Activated T-cell treated with anti-CD3 and anti-CD28 coated beads, Interleukin-2, amount 50 U/mL, for 72 hours (primary cell): Measurements from ENCODE around the gene MAP3K7CL. TPM values are rescaled to one million over a fixed set of nuclear protein-coding genes. Genes with fewer than 3 reads are reported as not detected.
A peak's percentile ranks its signal among the peaks of the same experiment; 100 is the strongest.

ENCODE experiments used
- ATAC-seq, 2 donors: fragments of 150-1000 bp; cut with Tn5 transposase; replicated peaks in 1 of 2; 2 replicates each; pipeline ENCODE4 v1.10.0; 2021; ENCODE audit warnings: moderate library complexity in 2 of 2, mild to moderate bottlenecking in 1 of 2
- DNase-seq, 2 donors: peaks; one replicate each; pipeline ENCODE4 v3.0.0; 2021 to 2022; ENCODE audit warnings: mixed read lengths in 1 of 2
- H3K27ac Mint-ChIP-seq: one replicate; pipeline ENCODE4 v1.8.0; 2022; ENCODE audit warnings: mild to moderate bottlenecking, moderate library complexity, mixed read lengths
- H3K27me3 Mint-ChIP-seq: one replicate; pipeline ENCODE4 v1.8.0; 2022; ENCODE audit warnings: low read depth, mixed read lengths
- H3K36me3 Mint-ChIP-seq, 2 donors: one replicate each; pipeline ENCODE4 v1.8.0; 2022; ENCODE audit warnings: mixed read lengths in 2 of 2, mild to moderate bottlenecking in 1 of 2; ENCODE audit not compliant: insufficient read depth in 2 of 2
- H3K4me1 Mint-ChIP-seq: one replicate; pipeline ENCODE4 v1.8.0; 2022; ENCODE audit warnings: low read depth, mixed read lengths
- H3K4me3 Mint-ChIP-seq, 2 donors: one replicate each; pipeline ENCODE4 v1.8.0; 2022; ENCODE audit warnings: mild to moderate bottlenecking in 2 of 2, mixed read lengths in 2 of 2, moderate library complexity in 2 of 2
- H3K9me3 Mint-ChIP-seq, 2 donors: one replicate each; pipeline ENCODE4 v1.8.0; 2022; ENCODE audit warnings: mixed read lengths in 2 of 2
- total RNA-seq, 2 donors: library from RNA; stranded (reverse); gene quantifications; one replicate each; pipeline ENCODE4 v1.2.3, GENCODE V29; 2022

MAP3K7CL gene
- total RNA-seq, 2 donors from 2014 or later = 9.6 to 10.3 TPM

DNA sequence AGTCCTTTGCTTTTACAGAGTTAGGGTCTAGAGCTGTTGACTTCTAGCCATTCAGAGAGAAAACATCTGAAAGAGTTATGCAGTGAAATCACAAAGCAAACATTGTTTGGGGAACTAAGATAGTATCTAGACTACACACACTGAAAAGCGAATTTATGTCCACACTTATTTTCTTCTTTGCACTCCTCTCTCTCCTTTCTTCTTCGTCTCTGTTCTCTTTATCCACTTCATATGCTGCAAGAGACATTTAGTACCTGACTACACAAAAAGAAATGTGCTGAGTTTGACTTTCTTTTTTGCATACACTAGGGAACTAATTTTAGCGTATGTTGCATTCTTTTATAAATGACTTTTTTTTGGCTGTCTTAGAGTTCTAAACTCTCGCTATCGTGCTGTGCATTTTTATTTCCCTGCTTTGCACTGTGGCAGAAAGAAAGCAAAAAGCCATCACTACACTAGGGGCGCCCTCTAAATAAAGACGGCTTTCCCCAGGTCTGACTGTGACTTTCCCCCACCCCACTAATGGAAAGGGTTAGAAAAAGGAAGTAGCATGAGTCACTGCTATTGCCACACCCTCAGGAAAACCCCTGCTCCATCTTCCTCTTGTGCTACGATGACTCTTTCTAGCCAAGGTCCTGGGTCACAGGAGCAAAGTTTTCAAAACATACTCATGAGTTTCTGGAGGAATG is 65.7 kb downstream of the MAP3K7CL start:
- peak overlapping the region; percentile 91 for H3K27ac Mint-ChIP-seq
- no peaks in the 10 kb centered on the region for H3K27me3 Mint-ChIP-seq
- H3K4me3 Mint-ChIP-seq = peak overlapping the region; percentile 78 to 97
- peak; percentile 99 for ATAC-seq
- peaks cover 14 to 17% of the 10 kb centered on the region in 2 donors for H3K9me3 Mint-ChIP-seq
- peaks cover 35% of the 10 kb centered on the region for H3K4me1 Mint-ChIP-seq
- peak; percentile 79 to 85 for DNase-seq
- peaks cover 21 to 30% of the 10 kb centered on the region in 2 donors for H3K36me3 Mint-ChIP-seq

DNA sequence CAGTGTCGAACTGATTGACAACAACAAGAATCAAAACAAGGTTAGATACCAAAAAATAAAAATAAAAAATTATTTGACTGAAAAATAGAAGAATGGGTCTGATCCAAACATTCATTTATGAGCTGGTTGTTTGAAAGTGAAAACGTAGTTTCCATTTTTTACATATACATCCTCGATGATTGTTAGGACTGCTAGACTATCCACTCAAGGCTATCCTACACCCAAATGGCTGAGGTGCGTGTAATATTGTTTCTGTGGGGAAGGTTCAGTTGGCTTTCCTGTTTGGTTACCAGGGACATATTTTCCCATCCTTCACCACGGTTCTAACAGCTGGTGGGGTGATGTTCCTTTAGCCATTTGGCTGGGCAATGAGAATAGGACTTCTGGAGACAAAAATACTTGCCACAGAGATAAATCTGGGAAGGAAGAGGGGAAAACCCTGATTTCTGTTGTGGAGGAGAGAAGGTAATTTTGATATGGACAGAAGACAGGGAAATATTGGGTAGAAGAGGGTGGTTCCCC is 66.3 kb downstream of the MAP3K7CL start:
- H3K27ac Mint-ChIP-seq = peak overlapping the region; percentile 91
- peak; percentile 36 to 41 for ATAC-seq
- H3K4me3 Mint-ChIP-seq = peak overlapping the region; percentile 78 to 97
- H3K4me1 Mint-ChIP-seq = peaks cover 35% of the 10 kb centered on the region
- H3K27me3 Mint-ChIP-seq = no peaks in the 10 kb centered on the region
- DNase-seq = no peak
- H3K36me3 Mint-ChIP-seq = peaks cover 21 to 34% of the 10 kb centered on the region in 2 donors
- H3K9me3 Mint-ChIP-seq = peaks cover 14 to 19% of the 10 kb centered on the region in 2 donors

DNA sequence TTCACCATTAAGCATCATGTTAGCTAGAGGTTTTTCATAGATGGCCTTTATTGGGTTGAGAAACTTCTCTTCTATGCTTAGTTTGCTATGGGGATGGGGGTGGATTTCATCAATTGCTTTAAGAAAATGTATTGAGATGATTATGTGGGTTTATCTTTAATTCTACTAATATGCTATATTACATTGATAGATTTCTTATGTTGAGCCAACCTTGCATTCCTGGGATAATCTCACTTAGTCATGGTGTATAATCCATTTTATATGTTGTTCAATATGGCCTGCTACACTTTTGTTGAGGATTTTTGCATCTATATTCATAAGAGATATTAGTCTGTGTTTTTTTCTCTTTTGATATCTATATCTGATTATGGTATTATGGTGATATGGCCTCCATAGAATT is 70.7 kb downstream of the MAP3K7CL start:
- Mint-ChIP-seq H3K27ac (no peak overlapping the region), H3K4me3 (no peak overlapping the region)

GRCh38 chr21:29205009-29205408 is 74.6 kb downstream of the MAP3K7CL start:
- Mint-ChIP-seq H3K4me3 (no peak overlapping the region), H3K9me3 (peaks cover 5 to 14% of the 10 kb centered on the region in 2 donors), H3K27me3 (no peaks in the 10 kb centered on the region), H3K36me3 (peaks cover 4 to 20% of the 10 kb centered on the region in 2 donors), H3K27ac (no peak overlapping the region), H3K4me1 (peaks cover 8% of the 10 kb centered on the region)
- ATAC-seq (no peak), DNase-seq (no peak)

More for the DNA sequence above, 70.7 kb downstream of the MAP3K7CL start:
- no peak for DNase-seq
- Mint-ChIP-seq H3K9me3 (peaks cover 16 to 22% of the 10 kb centered on the region in 2 donors), H3K4me1 (peaks cover 14% of the 10 kb centered on the region), H3K36me3 (peaks cover 23 to 42% of the 10 kb centered on the region in 2 donors), H3K27me3 (no peaks in the 10 kb centered on the region)
- ATAC-seq = no peak

GRCh38 chr21:29205988-29206387 is 75.5 kb downstream of the MAP3K7CL start:
- Mint-ChIP-seq H3K4me1 (peaks cover 8% of the 10 kb centered on the region), H3K4me3 (no peak overlapping the region), H3K9me3 (peaks cover 6 to 12% of the 10 kb centered on the region in 2 donors), H3K36me3 (peaks cover 3 to 15% of the 10 kb centered on the region in 2 donors), H3K27me3 (no peaks in the 10 kb centered on the region), H3K27ac (no peak overlapping the region)
- no peak for DNase-seq
- ATAC-seq = no peak

DNA sequence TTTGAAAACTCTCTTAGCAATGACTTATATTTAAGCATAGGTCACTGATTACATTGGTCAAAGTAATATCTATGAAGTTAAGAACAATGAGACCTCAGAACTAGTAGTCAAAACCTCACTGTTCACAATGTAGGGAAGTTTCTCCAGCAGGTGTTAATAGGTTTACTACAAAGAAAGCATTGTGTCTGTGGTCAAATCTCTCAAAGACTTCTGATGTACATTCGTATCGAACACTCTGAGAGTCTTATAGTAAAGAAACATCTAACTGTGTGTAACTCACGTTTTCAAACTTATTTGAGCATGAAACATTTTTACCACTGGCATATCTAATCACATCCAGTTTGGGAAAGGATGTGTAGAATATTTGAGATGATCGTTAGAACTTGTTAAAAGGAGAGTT is 76.0 kb downstream of the MAP3K7CL start:
- Mint-ChIP-seq H3K4me1 (peaks cover 8% of the 10 kb centered on the region), H3K27ac (no peak overlapping the region), H3K9me3 (peaks cover 5 to 12% of the 10 kb centered on the region in 2 donors), H3K27me3 (no peaks in the 10 kb centered on the region), H3K4me3 (no peak overlapping the region), H3K36me3 (peaks cover 2 to 10% of the 10 kb centered on the region in 2 donors)
- no peak for DNase-seq
- no peak for ATAC-seq

- peaks cover 8% of the 10 kb centered on the region for H3K4me1 Mint-ChIP-seq
- ATAC-seq = no peak
- no peaks in the 10 kb centered on the region for H3K27me3 Mint-ChIP-seq
- H3K36me3 Mint-ChIP-seq = peaks cover 2 to 6% of the 10 kb centered on the region in 2 donors
- H3K4me3 Mint-ChIP-seq = no peak overlapping the region
- peaks cover 5 to 11% of the 10 kb centered on the region in 2 donors for H3K9me3 Mint-ChIP-seq
- H3K27ac Mint-ChIP-seq = no peak overlapping the region
- no peak for DNase-seq
These were observed 76.8 kb downstream of the MAP3K7CL start for GRCh38 chr21:29207201-29207600.

DNA sequence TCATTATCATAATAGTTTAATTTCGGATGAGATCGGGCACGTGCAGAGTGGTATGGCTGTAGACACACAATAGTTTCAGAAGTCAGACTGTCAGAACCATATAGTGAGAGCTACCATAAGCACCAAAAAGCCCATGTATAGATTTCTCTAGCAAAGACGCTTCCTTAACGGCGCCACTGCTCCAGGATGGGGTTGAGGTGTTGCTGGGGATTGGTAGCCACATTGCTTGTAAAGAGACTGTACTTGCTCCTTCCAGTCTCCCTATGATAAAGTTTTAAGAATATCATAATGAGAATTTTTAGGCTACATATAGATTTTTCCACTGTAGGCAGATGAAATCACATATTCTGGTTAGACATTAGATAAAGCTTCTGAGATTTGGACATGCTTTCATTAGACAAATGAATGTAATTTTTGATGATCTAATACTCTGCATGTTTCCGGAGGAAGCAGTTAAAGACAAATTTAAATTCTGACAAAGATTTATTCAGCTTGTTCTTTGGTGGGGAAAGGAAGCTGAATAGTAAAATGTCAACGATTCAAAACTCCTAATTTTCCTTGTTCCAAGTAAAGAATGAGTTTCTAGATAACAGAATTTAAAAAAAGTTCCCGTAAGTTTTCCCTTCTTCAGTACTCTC is 77.7 kb downstream of the MAP3K7CL start:
- peak overlapping the region in 1 of 2 donors; percentile 10 for H3K4me3 Mint-ChIP-seq
- ATAC-seq (no peak), DNase-seq (no peak)
- peaks cover 8% of the 10 kb centered on the region for H3K4me1 Mint-ChIP-seq
- H3K9me3 Mint-ChIP-seq = peaks cover 5 to 11% of the 10 kb centered on the region in 2 donors
- no peak overlapping the region for H3K27ac Mint-ChIP-seq
- H3K36me3 Mint-ChIP-seq = peaks cover 2% of the 10 kb centered on the region in 2 donors
- H3K27me3 Mint-ChIP-seq = no peaks in the 10 kb centered on the region

DNA sequence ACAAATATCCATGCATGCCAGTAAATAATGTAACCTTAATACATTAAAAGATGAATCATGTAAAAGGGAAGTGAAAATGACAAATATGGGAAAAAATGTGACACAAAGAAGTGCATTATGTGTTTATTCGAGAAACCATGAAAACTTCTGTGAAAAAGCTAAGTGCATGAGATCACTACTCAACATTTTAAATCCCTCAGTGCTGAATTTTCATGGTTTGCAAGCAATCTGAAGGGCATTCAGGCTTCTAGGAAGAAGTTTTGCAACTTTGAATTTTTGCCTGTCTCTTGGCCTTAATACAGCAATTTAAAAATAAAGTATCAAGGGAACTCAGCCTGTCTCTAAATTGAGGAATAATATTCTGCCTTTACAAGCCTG is 78.2 kb downstream of the MAP3K7CL start:
- no peak for ATAC-seq
- no peak overlapping the region for H3K27ac Mint-ChIP-seq

GRCh38 chr21:29209696-29210095 is 79.3 kb downstream of the MAP3K7CL start:
- ATAC-seq = no peak
- Mint-ChIP-seq H3K4me1 (peaks cover 8% of the 10 kb centered on the region), H3K27me3 (no peaks in the 10 kb centered on the region), H3K36me3 (peaks cover 2% of the 10 kb centered on the region in 2 donors), H3K9me3 (peaks cover 5 to 7% of the 10 kb centered on the region in 2 donors), H3K4me3 (no peak overlapping the region), H3K27ac (no peak overlapping the region)
- no peak for DNase-seq

More for the DNA sequence above, 78.2 kb downstream of the MAP3K7CL start:
- Mint-ChIP-seq H3K27me3 (no peaks in the 10 kb centered on the region), H3K9me3 (peaks cover 5 to 11% of the 10 kb centered on the region in 2 donors), H3K36me3 (peaks cover 2% of the 10 kb centered on the region in 2 donors), H3K4me3 (peak overlapping the region in 1 of 2 donors; percentile 10), H3K4me1 (peaks cover 8% of the 10 kb centered on the region)
- DNase-seq = no peak

DNA sequence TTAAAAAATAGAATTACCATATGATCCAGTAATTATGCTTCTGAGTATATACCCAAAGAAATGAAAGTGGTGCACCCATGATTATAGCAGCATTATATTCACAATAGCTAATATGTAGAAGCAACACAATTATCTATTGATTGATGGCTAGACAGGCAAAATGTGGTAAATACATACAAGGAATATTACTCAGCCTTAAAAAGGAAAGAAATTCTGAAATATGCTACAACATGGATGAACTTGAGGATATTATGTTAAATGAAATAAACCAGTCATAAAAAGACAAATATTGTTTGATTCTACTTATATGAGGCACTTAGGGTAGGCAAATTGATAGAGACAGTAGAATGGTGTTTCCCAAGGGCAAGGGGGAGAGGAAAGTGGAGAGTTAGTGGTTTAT is 80.8 kb downstream of the MAP3K7CL start:
- Mint-ChIP-seq H3K9me3 (peaks cover 3 to 7% of the 10 kb centered on the region in 2 donors), H3K27ac (no peak overlapping the region), H3K4me1 (peaks cover 8% of the 10 kb centered on the region), H3K4me3 (no peak overlapping the region), H3K36me3 (peaks cover 0 to 2% of the 10 kb centered on the region in 2 donors), H3K27me3 (no peaks in the 10 kb centered on the region)
- no peak for ATAC-seq
- no peak for DNase-seq

GRCh38 chr21:29212446-29212845 is 82.0 kb downstream of the MAP3K7CL start:
- Mint-ChIP-seq H3K9me3 (peaks cover 3 to 6% of the 10 kb centered on the region in 2 donors), H3K4me3 (no peak overlapping the region), H3K27ac (no peak overlapping the region), H3K4me1 (peaks cover 8% of the 10 kb centered on the region), H3K27me3 (no peaks in the 10 kb centered on the region), H3K36me3 (no peaks in the 10 kb centered on the region)
- DNase-seq (no peak), ATAC-seq (no peak)
